ENCODE measurements around the gene FNBP1L.

FNBP1L gene

DNA sequence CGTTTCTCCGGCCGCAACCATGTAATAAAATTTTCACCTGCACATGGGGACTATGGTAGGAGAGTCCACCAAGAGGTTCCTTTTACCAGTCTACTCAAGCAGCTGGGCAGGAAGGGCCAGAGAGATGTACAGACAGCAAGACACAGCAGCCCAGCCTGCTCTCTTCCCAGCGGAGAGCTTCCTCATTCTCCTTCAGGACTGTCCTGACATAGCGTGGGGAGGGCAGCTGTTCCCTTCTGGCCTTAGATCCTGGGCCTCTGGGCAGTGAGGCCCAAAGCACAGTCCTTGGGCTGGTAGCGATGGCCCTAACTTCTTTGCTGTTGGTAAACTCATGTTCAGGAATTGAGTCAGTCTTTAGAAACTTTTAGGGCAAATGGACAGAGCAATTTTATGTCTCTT lies 144.6 kb downstream of the FNBP1L start:
- DNase-seq (ENCODE audit: low spot score): no peak

DNA sequence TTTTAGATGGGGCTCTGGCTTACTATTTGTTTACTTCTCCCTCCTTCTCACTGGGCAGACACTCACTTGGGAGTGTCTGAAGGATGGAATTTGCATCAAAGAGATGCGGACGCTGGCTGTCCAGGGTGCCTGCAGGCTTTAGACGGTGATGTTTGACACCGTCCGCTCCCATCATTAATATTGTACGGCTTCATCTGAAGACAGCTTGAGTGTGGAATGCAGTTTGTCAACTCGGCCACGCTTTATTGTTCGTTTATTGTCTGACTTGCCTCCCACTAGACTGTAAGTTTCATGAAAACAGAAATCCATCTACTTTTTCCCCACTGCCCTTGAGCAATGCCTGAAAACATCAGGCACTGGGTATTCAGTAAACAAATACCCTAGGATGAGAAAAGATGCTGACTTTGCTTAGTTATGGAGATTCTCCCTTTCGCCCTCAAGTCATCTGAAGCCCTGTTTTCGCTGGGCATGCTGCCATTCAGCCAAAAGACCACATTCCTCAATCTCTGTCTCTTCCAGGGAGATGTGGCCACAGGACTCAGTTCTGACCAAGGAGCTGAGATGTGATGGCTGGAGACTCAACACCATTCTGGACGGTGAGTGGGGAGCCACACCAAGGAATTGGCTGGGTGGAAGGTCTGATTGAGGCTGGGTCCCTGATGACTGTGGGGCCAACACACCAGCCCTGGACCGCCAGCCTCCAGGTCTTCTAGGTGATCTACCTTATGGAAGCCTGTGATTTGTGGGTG lies 146.1 kb downstream of the FNBP1L start:
- no peak for DNase-seq (ENCODE audit: low spot score)

DNA sequence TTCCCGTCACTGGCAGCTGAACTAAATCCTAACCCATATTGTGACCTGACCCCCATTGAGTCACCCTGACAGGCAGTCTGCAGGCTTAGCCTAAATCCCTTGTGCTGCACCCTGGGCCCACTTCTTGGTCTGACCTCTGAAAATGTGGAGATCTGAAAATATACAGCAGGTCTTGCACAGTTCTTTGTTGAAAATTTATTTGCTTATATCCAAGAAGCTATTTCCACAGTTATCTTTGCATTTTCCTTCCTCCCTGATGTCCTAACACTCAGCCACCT lies 146.6 kb downstream of the FNBP1L start:
- DNase-seq (ENCODE audit: low spot score): no peak

DNA sequence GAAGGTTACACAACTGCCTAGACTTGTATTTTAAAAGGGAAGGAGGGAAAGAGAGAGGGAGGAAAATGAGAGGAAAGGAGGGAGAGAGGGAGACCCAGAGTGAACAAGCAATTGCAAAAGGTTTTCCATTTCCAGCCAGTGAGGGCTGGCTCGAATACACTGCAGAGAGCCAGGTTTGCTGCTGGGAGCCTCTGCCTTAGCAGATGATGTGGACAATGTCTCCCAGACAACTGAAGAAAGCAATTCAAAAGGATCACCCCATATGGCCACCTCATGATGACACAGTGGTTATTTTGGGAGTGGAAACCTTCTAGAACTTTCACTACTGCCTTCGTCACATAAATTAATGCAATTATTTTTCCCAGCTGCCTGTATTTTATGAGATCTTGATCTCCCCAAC lies 147.3 kb downstream of the FNBP1L start:
- no peak for DNase-seq (ENCODE audit: low spot score)

DNA sequence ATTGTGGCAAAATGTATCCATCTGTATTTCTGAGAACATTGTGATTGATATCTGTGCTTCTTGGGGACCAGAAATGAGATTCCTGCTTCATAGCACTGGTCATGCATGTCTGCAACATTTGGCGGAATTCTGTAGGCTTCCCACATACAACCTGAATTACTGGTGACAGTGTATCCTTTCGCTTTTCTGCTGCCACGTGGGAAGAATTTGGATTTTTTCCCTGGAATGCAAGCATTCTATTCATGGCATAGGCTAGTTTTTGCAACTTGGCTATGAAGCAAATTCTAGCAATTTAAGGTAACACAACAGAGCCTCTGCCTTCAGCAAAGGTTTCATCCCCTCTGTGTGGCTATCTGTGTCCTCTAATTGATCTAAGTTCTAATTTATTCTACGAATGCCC lies 147.8 kb downstream of the FNBP1L start:
- DNase-seq (ENCODE audit: low spot score): no peak

DNA sequence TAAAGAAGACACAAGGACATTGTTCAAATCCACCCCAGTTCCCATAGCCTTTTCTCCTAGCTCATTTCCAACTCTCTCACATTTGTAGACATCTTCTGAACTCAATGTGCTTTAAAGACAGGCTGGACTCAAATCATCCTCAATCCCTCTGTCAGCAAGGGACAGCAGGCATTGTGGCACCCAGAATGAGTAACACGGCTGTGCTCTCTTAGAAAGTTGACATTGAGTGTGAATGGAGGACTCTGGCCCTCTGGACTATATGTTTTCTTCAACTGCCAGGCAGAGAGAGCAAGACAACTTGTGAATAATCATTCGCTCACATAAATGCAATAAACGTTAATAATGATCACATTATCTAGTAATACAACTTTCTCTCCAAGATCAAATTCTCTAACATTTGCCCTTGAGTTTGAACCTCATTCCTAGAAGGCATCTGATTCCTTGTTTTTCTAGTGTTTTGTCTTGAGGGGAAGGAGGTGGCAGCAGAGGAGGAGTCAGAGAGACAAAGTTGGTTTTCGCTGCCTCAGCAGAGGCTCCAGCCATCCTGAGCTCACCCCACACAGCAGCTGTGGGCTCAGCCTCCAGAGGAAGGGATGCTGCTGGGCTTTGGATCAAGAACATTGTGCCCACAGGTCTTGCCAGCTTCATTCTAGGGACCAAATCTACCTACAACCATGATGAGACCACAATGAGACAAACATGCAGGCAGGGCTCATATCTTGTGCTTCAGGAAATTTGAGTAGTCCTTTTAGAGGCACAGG lies 148.6 kb downstream of the FNBP1L start:
- DNase-seq (ENCODE audit: low spot score): no peak

DNA sequence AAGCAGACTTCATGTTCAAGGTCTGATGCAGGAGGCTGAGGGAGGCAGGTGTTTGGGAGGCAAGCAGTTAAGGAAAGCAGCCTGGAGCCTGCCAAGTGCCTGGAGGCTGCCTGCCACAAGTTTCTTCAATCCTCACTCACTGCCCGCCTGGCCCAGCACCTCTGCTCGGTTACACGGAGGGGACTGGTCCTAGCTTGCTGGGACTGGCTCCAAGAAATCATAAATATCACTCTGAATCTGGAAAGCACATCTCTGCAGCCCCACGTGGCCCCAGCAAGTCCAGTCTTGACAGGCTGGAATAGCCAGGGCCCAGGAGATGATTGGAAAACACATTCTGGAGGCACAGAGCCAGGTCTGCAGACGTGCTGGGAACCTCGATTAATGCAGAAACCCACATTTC lies 149.8 kb downstream of the FNBP1L start:
- peak; percentile 51 for DNase-seq (ENCODE audit: low spot score)

DNA sequence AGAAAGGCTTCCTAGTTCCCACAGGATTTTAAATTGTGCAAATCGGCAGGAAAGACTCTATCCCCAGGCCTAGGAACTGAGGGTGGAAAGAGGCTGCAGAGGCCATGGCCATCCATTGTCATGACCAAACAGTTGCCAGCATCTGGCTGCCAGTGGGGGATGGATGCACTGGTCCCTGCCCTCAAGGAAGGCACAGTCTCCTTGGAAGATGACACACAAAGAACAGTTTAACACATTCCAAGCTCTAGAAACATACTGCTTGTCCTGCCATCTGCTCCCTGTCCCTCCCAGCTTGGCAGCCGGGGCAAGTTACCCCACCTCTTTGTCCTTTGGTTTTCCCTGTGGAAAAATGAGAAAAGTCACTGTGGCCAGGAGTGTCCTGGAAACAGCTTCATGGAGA lies 150.5 kb downstream of the FNBP1L start:
- no peak for DNase-seq (ENCODE audit: low spot score)

DNA sequence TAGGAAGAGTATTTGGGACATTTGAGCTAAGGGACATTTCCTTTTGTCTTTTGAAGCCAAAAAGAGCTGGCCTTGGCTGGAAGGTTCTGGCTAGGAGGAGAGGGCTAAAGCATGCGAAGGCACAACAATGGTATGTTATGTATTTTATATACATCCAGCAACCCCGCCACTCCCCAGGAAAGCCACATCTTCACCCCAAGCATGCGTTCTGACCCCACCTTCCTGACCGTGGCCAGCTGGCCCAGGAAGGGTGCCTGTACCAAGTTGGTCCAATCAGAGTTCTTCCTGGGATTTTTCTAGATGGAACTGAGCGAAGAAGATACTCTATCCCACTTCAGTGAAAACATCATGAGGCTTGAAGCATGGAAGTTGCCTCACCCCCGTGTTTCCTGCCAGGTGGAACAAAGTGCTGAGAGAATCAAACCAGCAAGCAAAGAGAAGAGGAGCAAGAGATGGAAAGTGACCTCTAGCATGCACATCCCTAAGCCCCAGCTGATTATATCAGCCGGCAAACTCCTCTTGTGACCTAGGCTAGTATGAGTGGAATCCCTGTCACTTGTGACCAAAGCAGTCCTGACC lies 151.0 kb downstream of the FNBP1L start:
- DNase-seq (ENCODE audit: low spot score): no peak

DNA sequence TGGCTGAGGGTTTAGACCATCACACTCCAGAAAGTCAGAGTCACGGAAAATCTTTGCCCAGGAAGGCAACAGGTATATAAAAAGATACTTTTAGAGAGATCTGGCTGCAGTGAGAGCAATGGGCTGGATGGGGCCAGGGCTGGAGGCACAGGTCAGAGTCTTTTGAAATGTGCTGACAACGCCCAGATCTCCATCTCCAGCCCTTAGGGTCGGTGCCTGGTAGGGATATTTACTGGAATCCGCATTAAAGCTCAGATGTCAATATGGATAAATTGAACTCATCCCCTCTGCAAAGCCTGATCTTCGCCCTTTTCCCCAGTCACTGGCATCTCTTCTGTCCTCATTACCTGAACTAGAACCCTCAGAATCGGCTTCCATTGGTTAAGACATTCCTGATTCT lies 151.6 kb downstream of the FNBP1L start:
- DNase-seq (ENCODE audit: low spot score): no peak

DNA sequence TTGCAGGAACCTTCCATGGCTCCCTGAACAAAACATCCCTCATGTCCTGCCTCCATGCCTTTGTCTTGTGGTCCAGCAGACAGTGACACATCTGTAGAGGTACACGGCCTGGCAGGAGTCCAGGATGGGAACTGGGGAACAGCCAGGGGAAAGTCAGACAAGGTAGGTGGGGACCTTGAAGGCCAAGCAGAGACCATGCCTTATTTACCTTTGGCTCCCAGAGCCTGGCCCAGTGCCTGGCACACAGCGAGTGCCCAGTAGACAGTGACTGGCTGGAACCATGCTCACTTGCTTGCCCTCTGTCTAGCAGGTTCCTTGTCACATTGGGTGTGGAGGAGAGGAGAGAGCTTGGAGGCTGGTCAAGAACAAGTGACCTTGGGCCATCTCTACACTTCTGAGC lies 152.7 kb downstream of the FNBP1L start:
- no peak for DNase-seq (ENCODE audit: low spot score)

DNA sequence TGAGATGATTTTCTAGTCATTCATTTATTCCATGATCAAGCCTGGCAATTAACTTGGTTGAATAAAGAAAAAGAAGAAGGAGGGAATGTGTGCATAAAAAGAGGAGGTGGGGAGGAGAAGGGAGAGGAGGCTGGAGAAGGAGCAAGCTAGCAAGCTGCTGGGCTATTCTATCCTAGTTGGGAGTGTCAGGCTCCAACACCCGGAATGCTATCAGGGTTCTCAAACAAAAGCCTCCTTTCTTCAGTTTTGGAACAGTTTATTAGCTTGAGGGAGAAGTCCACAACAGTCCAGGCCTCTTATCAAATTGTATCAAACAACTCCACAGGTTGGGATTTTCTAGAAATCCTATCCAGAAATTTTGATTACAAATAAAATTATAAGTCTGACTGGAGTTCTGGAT lies 153.8 kb downstream of the FNBP1L start:
- DNase-seq (ENCODE audit: low spot score): no peak

DNA sequence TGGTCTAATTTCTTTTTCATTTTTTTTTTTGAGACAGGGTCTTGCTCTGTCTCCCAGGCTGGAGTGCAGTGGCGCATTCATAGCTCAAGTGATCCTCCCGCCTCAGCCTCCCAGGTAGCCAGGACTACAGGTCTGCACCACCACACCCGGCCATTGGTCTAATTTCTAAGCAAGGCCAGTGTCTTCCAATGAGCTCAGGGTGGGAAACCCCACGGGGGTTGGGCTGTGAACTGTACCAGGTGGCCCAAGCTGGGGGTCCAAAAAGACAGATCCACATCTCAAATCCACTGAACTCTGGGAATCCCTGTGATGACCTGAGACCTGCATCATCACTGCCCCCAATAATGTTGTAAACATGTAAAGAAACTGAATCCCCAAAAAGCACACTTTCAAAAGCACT lies 154.2 kb downstream of the FNBP1L start:
- DNase-seq (ENCODE audit: low spot score): no peak

DNA sequence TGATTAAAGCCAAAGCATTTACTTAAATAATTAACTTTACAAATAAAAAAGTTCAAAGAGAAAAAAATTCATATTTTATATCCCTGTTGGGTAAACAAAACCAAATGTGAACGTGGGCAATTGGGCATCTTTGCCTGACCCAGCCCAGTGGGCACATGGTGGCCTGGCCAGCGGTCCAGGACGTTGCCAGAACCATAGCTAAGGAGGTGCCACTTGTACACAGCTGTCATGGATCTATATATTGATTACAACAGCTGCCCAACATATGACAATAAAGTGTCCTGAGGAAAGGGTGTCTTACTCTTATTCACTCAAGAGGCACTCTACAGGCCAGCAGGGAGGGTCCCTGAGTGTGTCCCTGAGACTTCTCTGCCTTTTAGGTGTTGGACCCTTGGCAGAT lies 155.2 kb downstream of the FNBP1L start:
- DNase-seq (ENCODE audit: low spot score): no peak

DNA sequence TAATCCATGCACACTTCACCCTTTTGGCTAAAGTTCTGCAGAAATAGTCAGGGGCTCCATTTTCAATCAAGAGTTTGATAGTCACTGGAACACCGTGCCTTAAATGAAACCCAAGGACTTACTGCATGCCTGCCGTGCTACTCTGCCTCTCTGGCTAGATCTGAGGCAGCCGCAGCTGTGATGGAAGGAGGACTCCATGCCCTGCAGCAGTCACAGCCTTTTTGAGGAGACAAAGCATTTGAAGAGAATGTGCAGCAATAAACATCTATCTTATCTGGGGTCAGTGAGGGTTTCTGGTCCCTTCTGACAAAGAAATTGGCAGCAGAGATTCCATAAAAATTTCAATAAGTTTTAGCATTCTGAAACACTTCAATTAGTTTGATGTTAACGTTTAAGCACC lies 155.7 kb downstream of the FNBP1L start:
- no peak for DNase-seq (ENCODE audit: low spot score)
